Neutrophil (primary cell): ENCODE results near the gene ELF4.

Experiments used
- H3K27ac ChIP-seq: fragments of 200-600 bp; sonication (generic); 2 replicates; pipeline ENCODE4 v1.5.1; 2016; ENCODE audit warnings: mild to moderate bottlenecking, moderate library complexity
- H3K27me3 ChIP-seq: fragments of 200-600 bp; sonication (generic); 2 replicates; pipeline ENCODE4 v1.6.0; 2016; ENCODE audit warnings: mild to moderate bottlenecking
- H3K36me3 ChIP-seq: fragments of 200-600 bp; sonication (generic); 2 replicates; pipeline ENCODE4 v1.5.1; 2017
- H3K4me1 ChIP-seq, 2 experiments: fragments of 200-600 bp in 1 of 2; sonication (generic) in 1 of 2; 1 replicate in 1 of 2; 2 replicates in 1 of 2; pipeline versions ENCODE4 v1.5.1 to v1.6.1; 2013 to 2016; ENCODE audit warnings: low read depth in 1 of 2, low read length in 1 of 2, mild to moderate bottlenecking in 1 of 2, moderate library complexity in 1 of 2; ENCODE audit not compliant: control insufficient read depth in 1 of 2, insufficient read depth in 1 of 2
- H3K4me3 ChIP-seq, 2 experiments: fragments of 200-600 bp in 1 of 2; sonication (generic) in 1 of 2; 1 replicate in 1 of 2; 2 replicates in 1 of 2; pipeline ENCODE4 v1.5.1; 2013 to 2016; ENCODE audit warnings: low read depth in 1 of 2, low read length in 1 of 2, mild to moderate bottlenecking in 1 of 2, moderate library complexity in 1 of 2
- H3K9me3 ChIP-seq: fragments of 200-600 bp; sonication (generic); 2 replicates; pipeline ENCODE4 v1.5.1; 2016
- TF ChIP-seq, protein P1 (sequence below): fragments of 200-600 bp; sonication (generic); IDR thresholded peaks from 2 replicates; pipeline ENCODE4 v1.5.1; 2016; ENCODE audit warnings: antibody characterized with exemption

ELF4 gene

DNA sequence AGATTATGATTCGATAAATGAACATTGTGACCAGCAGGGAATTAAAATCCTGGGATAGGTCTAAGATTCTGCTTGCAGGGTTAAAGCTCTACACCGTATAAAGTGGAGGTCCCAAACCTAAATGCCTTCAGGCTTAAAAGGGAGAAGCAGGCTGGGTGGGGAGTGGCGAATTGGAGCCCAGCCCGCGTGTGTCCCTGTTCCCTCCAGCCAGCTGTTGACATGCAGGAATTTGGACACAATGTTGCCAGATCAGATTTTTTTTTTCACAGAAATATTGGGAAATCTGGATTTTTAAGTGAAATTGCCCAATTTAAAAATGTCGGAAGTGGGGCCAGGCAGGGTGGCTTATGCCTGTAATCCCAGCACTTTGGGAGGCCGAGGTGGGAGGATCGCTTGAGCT is 60.5 kb downstream of the ELF4 start:
- H3K4me3 ChIP-seq: no peak overlapping the region
- H3K27me3 ChIP-seq: no peaks in the 10 kb centered on the region
- TF ChIP-seq, protein P1, sequence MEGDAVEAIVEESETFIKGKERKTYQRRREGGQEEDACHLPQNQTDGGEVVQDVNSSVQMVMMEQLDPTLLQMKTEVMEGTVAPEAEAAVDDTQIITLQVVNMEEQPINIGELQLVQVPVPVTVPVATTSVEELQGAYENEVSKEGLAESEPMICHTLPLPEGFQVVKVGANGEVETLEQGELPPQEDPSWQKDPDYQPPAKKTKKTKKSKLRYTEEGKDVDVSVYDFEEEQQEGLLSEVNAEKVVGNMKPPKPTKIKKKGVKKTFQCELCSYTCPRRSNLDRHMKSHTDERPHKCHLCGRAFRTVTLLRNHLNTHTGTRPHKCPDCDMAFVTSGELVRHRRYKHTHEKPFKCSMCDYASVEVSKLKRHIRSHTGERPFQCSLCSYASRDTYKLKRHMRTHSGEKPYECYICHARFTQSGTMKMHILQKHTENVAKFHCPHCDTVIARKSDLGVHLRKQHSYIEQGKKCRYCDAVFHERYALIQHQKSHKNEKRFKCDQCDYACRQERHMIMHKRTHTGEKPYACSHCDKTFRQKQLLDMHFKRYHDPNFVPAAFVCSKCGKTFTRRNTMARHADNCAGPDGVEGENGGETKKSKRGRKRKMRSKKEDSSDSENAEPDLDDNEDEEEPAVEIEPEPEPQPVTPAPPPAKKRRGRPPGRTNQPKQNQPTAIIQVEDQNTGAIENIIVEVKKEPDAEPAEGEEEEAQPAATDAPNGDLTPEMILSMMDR: no peak
- peaks cover 83% of the 10 kb centered on the region for H3K36me3 ChIP-seq
- H3K4me1 ChIP-seq: no peaks in the 10 kb centered on the region
- no peak overlapping the region for H3K27ac ChIP-seq
- H3K9me3 ChIP-seq: no peaks in the 10 kb centered on the region

DNA sequence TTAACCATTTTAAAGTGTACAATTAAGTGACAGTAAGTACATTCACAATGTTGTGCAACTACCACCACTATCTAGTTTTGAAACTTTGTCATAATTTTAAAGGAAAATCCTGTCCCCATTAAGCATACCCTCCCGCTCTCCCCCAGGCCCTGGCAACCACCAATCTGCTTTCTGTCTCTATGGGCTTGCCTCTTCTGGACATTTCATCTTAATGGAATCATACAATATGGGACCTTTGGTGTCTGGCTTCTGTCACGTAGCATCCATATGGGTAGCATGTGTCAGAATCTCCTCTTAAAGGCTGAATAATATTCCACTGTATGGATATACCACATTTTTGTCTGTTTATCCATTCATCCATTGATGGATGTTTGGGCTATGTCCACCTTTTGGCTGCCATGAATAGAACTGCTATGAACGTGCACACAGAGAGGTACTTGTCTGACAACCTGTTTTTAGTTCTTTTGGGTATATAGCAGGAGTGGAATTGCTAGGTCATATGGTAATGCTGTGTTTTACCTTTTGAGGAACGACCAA is 61.5 kb downstream of the ELF4 start:
- Histone ChIP-seq H3K27me3 (no peaks in the 10 kb centered on the region), H3K4me3 (no peak overlapping the region), H3K9me3 (no peaks in the 10 kb centered on the region), H3K27ac (no peak overlapping the region), H3K4me1 (no peaks in the 10 kb centered on the region), H3K36me3 (peaks cover 85% of the 10 kb centered on the region)
- TF ChIP-seq, protein P1: no peak

DNA sequence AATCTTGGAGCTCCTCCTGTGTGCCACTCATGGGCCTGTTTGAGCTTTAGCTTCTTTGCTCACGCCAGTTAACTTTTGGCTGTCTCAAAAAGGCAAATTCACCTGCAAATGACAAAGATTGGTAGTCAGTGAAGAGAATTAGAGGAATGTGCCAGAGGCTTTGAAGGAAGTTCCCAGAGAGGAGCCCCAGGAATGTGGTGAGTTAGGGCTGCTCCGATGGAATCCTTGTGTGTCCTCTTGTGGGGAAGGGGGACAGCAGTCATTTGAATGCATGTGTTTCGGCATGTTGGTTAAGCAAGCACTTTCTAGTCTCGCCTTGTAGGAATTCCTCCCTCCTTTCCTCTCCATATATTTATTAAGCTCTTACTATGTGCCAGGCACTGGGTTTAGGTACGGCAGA is 62.9 kb downstream of the ELF4 start:
- Histone ChIP-seq H3K36me3 (peaks cover 80% of the 10 kb centered on the region), H3K9me3 (no peaks in the 10 kb centered on the region), H3K27ac (no peak overlapping the region), H3K27me3 (no peaks in the 10 kb centered on the region), H3K4me1 (no peaks in the 10 kb centered on the region), H3K4me3 (no peak overlapping the region)
- TF ChIP-seq, protein P1: no peak

DNA sequence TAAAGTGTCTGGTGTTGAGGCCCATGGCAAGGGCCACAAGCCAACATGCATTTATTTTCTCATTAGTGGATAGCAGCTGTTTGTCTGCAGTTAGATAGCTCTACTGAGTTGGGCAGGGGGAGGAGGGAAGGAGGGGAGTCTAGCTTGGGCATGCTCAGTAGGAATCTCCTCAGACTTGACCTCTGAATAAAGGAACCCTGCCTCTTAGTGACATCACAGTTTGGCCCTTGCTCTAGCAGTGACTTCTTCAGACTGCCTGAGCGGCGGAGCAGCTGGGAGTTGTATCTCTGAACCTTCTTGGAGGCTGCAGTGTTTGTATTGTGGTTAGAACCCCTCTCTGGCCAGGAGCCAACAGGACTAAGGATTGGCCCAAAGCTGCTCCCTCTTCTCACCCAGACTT is 70.5 kb downstream of the ELF4 start:
- no peak overlapping the region for H3K4me3 ChIP-seq

DNA sequence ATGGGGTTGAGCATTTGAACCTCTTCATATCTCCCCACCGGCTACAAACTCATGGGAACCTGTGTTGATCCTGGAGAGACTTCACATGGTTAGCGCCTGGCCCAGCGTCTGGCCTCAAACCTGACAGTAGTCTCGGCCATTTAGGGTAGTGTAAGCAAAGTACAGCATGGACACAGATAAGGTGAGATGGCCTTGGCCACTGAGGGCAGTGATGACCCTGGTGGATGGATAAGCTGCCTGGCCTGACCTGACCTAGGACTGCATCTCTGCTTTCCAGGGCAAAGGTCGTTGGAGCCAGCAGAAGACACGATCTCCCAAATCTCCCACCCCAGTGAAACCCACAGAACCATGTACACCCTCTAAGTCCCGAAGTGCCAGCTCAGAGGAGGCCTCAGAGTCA is 76.1 kb downstream of the ELF4 start:
- Histone ChIP-seq H3K27ac (no peak overlapping the region), H3K27me3 (no peaks in the 10 kb centered on the region)

More for the DNA sequence above, 70.5 kb downstream of the ELF4 start:
- Histone ChIP-seq H3K4me1 (no peaks in the 10 kb centered on the region), H3K27me3 (no peaks in the 10 kb centered on the region), H3K27ac (no peak overlapping the region), H3K9me3 (no peaks in the 10 kb centered on the region), H3K36me3 (peaks cover 92% of the 10 kb centered on the region)
- TF ChIP-seq, protein P1: no peak

More for the DNA sequence above, 76.1 kb downstream of the ELF4 start:
- no peaks in the 10 kb centered on the region for H3K4me1 ChIP-seq
- no peaks in the 10 kb centered on the region for H3K9me3 ChIP-seq
- H3K4me3 ChIP-seq: no peak overlapping the region
- TF ChIP-seq, protein P1: no peak
- H3K36me3 ChIP-seq: peaks cover 87% of the 10 kb centered on the region
